Measurements from ENCODE around the gene PRDM2. TPM values are rescaled to one million over a fixed set of nuclear protein-coding genes. Genes with fewer than 3 reads are reported as not detected.

The PRDM2 gene
- total RNA-seq, 2 donors from 2014 or later: 29.3 to 30.0 TPM

DNA sequence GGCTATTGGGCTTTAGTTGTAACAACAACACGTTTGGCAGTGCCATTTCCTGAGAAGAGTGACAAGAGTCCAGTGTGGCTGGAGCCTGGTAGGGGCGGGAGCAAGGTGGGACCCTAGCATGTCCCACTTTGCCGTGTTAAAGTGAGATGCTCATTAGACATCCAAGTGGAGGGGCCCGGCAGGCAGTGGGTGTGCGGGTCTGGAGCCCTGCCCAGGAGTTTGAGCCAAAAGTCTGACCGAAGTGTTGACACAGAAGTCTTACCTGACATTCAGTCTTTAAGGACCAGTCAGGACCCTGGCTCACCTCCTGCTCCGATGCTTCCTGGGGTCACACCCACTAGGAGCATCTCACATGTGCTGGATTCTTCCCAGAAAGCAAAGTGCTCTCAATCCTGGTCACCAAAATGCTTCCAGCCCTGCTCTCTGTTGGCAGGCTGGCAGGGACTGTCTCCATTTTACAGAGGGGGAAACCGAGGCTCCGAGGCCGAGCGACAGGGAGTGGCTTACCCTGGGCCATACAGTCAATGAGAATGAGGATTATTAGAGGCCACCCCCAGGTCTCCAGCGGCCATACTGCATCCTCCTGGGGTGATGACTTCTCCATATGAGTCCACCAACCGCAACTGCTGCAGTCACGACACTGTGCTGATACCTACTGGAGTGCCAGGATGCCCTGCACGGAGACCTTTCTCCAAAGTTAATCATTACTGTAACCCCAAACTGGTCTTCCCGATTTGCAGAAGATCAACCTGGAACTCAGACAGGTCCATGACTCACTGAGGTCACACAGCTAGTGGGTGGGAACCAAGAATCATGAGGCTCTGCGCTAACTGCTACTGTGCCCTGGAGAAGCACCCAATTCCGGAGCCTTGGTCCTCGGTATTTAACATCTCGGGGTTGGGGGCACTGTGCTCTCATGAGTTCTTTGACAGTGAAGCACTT is 112.7 kb downstream of the PRDM2 start:
- Histone ChIP-seq H3K27ac (no peak overlapping the region), H3K4me1 (no peaks in the 10 kb centered on the region), H3K9ac (ENCODE audit: low read depth in 2 of 2, low read length in 2 of 2) (no peak overlapping the region), H3K27me3 (no peaks in the 10 kb centered on the region), H3K9me3 (no peaks in the 10 kb centered on the region), H3K4me3 (no peak overlapping the region), H3K36me3 (no peaks in the 10 kb centered on the region)
- no peak for DNase-seq
- intact Hi-C loops (cut with DNase I): loop anchor here (5.0 kb wide), 1 partner anchor 150 kb away; no protein-coding TSS in a partner anchor
- TF ChIP-seq, protein P1, sequence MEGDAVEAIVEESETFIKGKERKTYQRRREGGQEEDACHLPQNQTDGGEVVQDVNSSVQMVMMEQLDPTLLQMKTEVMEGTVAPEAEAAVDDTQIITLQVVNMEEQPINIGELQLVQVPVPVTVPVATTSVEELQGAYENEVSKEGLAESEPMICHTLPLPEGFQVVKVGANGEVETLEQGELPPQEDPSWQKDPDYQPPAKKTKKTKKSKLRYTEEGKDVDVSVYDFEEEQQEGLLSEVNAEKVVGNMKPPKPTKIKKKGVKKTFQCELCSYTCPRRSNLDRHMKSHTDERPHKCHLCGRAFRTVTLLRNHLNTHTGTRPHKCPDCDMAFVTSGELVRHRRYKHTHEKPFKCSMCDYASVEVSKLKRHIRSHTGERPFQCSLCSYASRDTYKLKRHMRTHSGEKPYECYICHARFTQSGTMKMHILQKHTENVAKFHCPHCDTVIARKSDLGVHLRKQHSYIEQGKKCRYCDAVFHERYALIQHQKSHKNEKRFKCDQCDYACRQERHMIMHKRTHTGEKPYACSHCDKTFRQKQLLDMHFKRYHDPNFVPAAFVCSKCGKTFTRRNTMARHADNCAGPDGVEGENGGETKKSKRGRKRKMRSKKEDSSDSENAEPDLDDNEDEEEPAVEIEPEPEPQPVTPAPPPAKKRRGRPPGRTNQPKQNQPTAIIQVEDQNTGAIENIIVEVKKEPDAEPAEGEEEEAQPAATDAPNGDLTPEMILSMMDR (IDR thresholded peaks at IDR 0.05): no peak

DNA sequence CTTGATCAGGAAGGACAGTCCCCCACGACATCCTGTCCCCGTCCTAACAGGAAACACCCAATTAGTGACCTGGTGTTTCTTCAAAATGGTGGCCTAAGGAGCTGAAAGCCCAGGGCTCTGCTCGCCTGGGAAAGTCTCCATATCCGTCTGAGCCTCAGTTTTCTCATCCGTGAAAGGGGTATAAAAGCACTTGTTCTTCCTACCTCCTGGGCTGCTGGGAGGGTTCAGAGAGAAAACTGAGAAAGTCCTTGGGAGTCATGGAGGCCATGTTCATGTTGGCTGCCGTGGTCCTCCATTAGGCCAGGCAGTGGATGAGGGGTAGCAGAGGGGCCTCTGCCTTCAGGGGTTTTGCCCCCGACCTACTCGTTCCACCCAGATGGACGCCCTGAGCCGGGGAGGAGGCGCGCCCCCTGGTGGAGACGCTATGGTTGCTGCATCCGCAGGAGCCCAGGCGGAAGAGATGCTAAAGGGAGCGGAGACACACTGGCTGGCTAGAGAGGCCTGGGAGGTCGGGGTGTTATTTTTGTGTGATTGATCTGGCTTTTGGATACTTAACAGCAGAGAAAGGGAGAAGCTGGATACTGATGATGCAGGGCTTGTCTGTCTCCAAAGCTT is 113.5 kb downstream of the PRDM2 start:
- intact Hi-C loops (cut with DNase I): loop anchor here (5.0 kb wide), 1 partner anchor 151 kb away; no protein-coding TSS in a partner anchor
- H3K36me3 ChIP-seq: no peaks in the 10 kb centered on the region
- H3K9ac ChIP-seq (ENCODE audit: low read depth in 2 of 2, low read length in 2 of 2): no peak overlapping the region
- no peak overlapping the region for H3K4me3 ChIP-seq
- no peak for DNase-seq
- TF ChIP-seq, protein P1 (IDR thresholded peaks at IDR 0.05): peak; percentile 21
- H3K9me3 ChIP-seq: no peaks in the 10 kb centered on the region
- H3K27me3 ChIP-seq: no peaks in the 10 kb centered on the region
- H3K27ac ChIP-seq: no peak overlapping the region
- no peaks in the 10 kb centered on the region for H3K4me1 ChIP-seq

DNA sequence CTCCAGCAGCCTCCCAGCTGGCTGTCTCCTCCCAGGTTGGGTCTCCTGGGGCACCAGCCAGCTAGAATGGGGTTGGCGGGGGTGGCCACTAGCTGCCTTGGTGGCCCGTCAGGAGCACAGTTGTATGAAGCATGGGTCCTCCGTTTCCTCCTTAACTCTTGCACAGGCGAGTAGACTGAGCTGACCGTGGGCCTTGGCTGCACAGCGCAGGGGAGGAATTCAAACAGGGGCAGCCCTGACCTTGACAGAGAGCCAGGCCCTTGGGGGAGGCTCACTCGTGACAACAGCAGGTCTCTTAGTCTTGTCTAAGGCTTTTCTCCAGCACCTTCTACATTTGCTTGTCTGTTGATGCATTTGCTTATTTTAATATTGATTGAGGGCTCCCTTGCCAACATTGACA is 114.1 kb downstream of the PRDM2 start:
- intact Hi-C loops (cut with DNase I): loop anchor here (5.0 kb wide), 1 partner anchor 152 kb away; no protein-coding TSS in a partner anchor
- DNase-seq: no peak

DNA sequence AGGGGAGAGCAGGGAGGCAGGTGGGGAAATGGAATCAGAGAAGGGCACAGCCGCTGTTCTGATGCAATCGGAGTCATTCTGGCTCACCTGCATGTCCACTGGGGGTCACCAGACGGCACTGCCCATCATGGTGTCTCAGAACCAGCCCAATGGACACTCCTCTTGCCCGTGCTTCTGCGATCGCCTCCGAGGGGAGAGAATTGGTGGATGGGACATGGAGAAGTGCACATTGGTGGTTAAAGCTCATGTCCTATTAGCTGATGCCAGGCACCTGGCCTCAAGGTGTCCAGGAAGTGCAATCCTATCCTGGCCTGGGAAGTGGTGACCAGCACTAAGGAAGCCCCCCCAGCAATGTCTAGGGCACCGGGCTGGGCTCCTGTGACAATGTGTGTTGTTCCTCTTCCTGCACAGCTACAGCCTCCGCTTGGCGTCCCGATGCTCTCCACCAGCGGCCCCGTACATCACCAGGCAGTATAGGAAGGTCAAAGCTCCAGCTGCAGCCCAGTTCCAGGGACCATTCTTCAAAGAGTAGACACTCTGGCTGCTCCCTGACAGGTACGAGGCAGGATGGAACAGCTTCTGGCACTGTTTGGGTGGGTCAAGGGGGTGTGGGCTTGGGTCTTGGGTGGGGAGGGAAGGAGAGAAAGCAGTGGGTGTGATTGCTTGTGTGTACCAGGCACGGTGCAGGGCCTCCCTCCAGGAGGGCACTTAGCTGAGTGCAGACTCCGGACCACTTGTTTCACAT is 116.2 kb downstream of the PRDM2 start:
- TF ChIP-seq, protein P1 (IDR thresholded peaks at IDR 0.05): no peak
- Histone ChIP-seq H3K9ac (ENCODE audit: low read depth in 2 of 2, low read length in 2 of 2) (no peak overlapping the region), H3K27ac (no peak overlapping the region), H3K36me3 (no peaks in the 10 kb centered on the region), H3K4me1 (no peaks in the 10 kb centered on the region), H3K9me3 (no peaks in the 10 kb centered on the region), H3K4me3 (no peak overlapping the region), H3K27me3 (no peaks in the 10 kb centered on the region)
- intact Hi-C loops (cut with DNase I): no loop called here
- DNase-seq: no peak

More for the DNA sequence above, 114.1 kb downstream of the PRDM2 start:
- Histone ChIP-seq H3K9me3 (no peaks in the 10 kb centered on the region), H3K9ac (ENCODE audit: low read depth in 2 of 2, low read length in 2 of 2) (no peak overlapping the region), H3K27me3 (no peaks in the 10 kb centered on the region), H3K36me3 (no peaks in the 10 kb centered on the region), H3K4me1 (no peaks in the 10 kb centered on the region), H3K27ac (no peak overlapping the region), H3K4me3 (no peak overlapping the region)
- TF ChIP-seq, protein P1 (IDR thresholded peaks at IDR 0.05): no peak

DNA sequence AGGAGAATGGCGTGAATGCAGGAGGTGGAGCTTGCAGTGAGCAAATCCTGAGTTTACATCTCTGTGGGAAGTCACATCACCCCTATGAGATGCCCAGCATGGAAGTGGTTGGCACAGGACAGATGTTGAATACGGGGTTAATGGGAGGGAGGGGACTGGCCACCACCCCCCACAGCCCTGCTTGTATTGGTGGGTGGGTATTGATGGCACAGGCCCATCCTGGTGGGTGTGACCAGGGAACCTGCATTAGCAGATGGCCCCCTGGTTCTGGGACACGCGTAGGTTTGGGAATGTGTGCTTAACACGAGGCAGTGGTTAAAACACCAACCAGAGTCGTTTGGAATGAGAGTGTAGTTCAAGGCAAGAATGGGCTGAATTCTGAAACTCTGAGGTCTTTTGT is 117.9 kb downstream of the PRDM2 start:
- Histone ChIP-seq H3K27ac (no peak overlapping the region), H3K27me3 (no peaks in the 10 kb centered on the region), H3K9me3 (no peaks in the 10 kb centered on the region), H3K4me1 (no peaks in the 10 kb centered on the region), H3K4me3 (no peak overlapping the region), H3K9ac (ENCODE audit: low read depth in 2 of 2, low read length in 2 of 2) (no peak overlapping the region), H3K36me3 (no peaks in the 10 kb centered on the region)
- TF ChIP-seq, protein P1 (IDR thresholded peaks at IDR 0.05): no peak
- intact Hi-C loops (cut with DNase I): no loop called here
- no peak for DNase-seq

All from colonic mucosa (tissue), 4 donors.